Natural killer cell (primary cell): ENCODE results near the gene MOB3C. TPM values are rescaled to one million over a fixed set of nuclear protein-coding genes. Genes with fewer than 3 reads are reported as not detected.

Experiments used
- ATAC-seq, 3 donors: fragments of 150-1000 bp in 2 of 3; fragments of 200-7000 bp in 1 of 3; cut with Tn5 transposase; 1 replicate in 1 of 3; 2 replicates in 2 of 3; pipeline ENCODE4 v1.10.0; 2021; ENCODE audit warnings: mild to moderate bottlenecking in 2 of 3, moderate library complexity in 2 of 3
- DNase-seq, 2 donors: peaks; one replicate each; pipeline versions ENCODE4 v3.0.0 to v3.0.0-alpha.2; 2013 to 2021; ENCODE audit warnings: mixed read lengths in 1 of 2
- H3K27ac ChIP-seq: one replicate; pipeline ENCODE4 v1.5.1; 2013; ENCODE audit warnings: mild to moderate bottlenecking, low read length
- H3K27me3 ChIP-seq: one replicate; pipeline ENCODE4 v1.6.1; 2013; ENCODE audit warnings: low read length; ENCODE audit not compliant: control insufficient read depth, insufficient read depth
- H3K36me3 ChIP-seq: one replicate; pipeline ENCODE4 v1.6.1; 2013; ENCODE audit warnings: low read length; ENCODE audit not compliant: control insufficient read depth, insufficient read depth
- H3K4me1 ChIP-seq: one replicate; pipeline ENCODE4 v1.6.1; 2013; ENCODE audit warnings: low read length; ENCODE audit not compliant: control insufficient read depth, insufficient read depth
- H3K4me3 ChIP-seq: one replicate; pipeline ENCODE4 v1.5.1; 2013; ENCODE audit warnings: low read length
- H3K9me3 ChIP-seq: one replicate; pipeline ENCODE4 v1.6.1; 2013; ENCODE audit warnings: low read length; ENCODE audit not compliant: control insufficient read depth, insufficient read depth
- H3K27ac Mint-ChIP-seq, 2 donors: one replicate each; pipeline ENCODE4 v1.8.0; 2022; ENCODE audit warnings: mild to moderate bottlenecking in 2 of 2, mixed read lengths in 2 of 2, moderate library complexity in 1 of 2
- H3K27me3 Mint-ChIP-seq, 2 donors: one replicate each; pipeline ENCODE4 v1.8.0; 2022; ENCODE audit warnings: low read depth in 2 of 2, mixed read lengths in 2 of 2
- H3K36me3 Mint-ChIP-seq: one replicate; pipeline ENCODE4 v1.8.0; 2022; ENCODE audit warnings: mixed read lengths
- H3K4me1 Mint-ChIP-seq, 2 donors: one replicate each; pipeline ENCODE4 v1.8.0; 2022; ENCODE audit warnings: mixed read lengths in 2 of 2
- H3K4me3 Mint-ChIP-seq: one replicate; pipeline ENCODE4 v1.8.0; 2022; ENCODE audit warnings: mild to moderate bottlenecking, moderate library complexity, mixed read lengths
- H3K9me3 Mint-ChIP-seq, 2 donors: one replicate each; pipeline ENCODE4 v1.8.0; 2022; ENCODE audit warnings: mixed read lengths in 2 of 2
- CTCF ChIP-seq: fragments of 200-600 bp; IDR thresholded peaks from one replicate; pipeline ENCODE4 v1.8.0; 2022; ENCODE audit warnings: antibody characterized with exemption
- WGBS: methylation state at CpG from one replicate; pipeline ENCODE4 v1.1.7; 2013; ENCODE audit warnings: missing lambda C conversion rate; ENCODE audit not compliant: insufficient coverage; 5-methylcytosine and 5-hydroxymethylcytosine counted together
- intact Hi-C: fragments of 100-400 bp; cut with micrococcal nuclease; formaldehyde crosslinking; loops from one replicate; pipeline ENCODE4 v1.14.2; 2022
- total RNA-seq, 4 donors: library from RNA; stranded (reverse); fragments of 120-200 nt in 1 of 4; gene quantifications; one replicate each; pipeline versions ENCODE4 v1.2.3 to v1.2.4, GENCODE V29; 2013 to 2022

MOB3C gene
- total RNA-seq, 3 donors from 2014 or later (not counting 1 experiment from before 2014, with no cell fraction given) = 16.7 to 25.1 (median 19.2) TPM

DNA sequence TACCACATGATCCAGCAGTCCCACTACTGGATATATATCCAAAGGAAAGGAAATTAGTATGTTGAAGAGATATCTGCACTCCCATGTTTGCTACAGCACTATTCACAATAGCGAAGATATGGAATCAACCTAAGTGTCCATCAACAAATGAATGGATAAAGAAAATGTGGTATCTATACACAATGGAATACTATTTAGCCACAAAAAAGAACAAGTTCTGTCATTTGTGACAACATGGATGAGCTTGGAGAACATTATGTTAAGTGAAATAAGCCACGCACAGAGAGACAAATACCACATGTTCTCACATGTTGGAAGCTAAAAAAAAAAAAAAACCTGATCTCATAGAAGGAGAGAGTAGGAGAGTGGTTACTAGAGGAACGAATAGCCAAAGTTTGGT, 33.9 kb upstream of the MOB3C start:
- Mint-ChIP-seq H3K4me1 (no peaks in the 10 kb centered on the region), H3K4me3 (no peak overlapping the region), H3K9me3 (peaks cover 3 to 5% of the 10 kb centered on the region in 2 donors), H3K27ac (no peak overlapping the region), H3K27me3 (no peaks in the 10 kb centered on the region), H3K36me3 (peaks cover 29% of the 10 kb centered on the region)
- WGBS = no CpG with 5 or more reads among the region's 3 CpGs
- Histone ChIP-seq H3K27me3 (no peaks in the 10 kb centered on the region), H3K4me1 (no peaks in the 10 kb centered on the region), H3K4me3 (no peak overlapping the region), H3K27ac (no peak overlapping the region), H3K9me3 (no peaks in the 10 kb centered on the region), H3K36me3 (peaks cover 15% of the 10 kb centered on the region)
- no peak for DNase-seq
- no peak for TF ChIP-seq CTCF
- intact Hi-C loops = no loop called here
- no peak for ATAC-seq

DNA sequence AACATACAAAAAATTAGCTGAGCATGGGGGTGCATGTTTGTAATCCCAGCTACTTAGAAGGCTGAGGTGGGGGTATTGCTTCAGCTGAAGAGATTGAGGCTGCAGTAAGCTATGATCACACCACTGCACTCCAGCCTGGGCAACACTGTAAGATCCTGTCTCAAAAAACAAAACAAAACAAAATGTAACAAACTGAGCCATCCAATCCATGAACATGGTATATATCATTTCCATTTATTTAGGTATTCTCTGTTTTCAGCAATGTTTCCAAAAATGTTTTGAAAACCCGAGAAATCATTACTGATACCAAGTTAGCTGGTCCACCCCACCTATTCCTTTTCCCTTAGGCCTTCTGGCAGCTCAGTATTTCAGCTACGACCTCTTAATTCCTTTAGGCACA, 33.2 kb upstream of the MOB3C start:
- Mint-ChIP-seq H3K4me1 (no peaks in the 10 kb centered on the region), H3K36me3 (peaks cover 26% of the 10 kb centered on the region), H3K9me3 (peaks cover 2 to 4% of the 10 kb centered on the region in 2 donors), H3K27me3 (no peaks in the 10 kb centered on the region), H3K4me3 (no peak overlapping the region), H3K27ac (no peak overlapping the region)
- no peak overlapping the region for H3K4me3 ChIP-seq
- H3K9me3 ChIP-seq = no peaks in the 10 kb centered on the region
- TF ChIP-seq CTCF = no peak
- 96% methylated on average over 2 of the region's 2 CpGs for whole genome bisulfite sequencing
- intact Hi-C loops = no loop called here
- H3K36me3 ChIP-seq = peaks cover 15% of the 10 kb centered on the region
- no peaks in the 10 kb centered on the region for H3K4me1 ChIP-seq
- no peaks in the 10 kb centered on the region for H3K27me3 ChIP-seq
- ATAC-seq = no peak
- no peak overlapping the region for H3K27ac ChIP-seq
- DNase-seq = no peak

GRCh38 chr1:46647611-46648010, 31.0 kb upstream of the MOB3C start:
- Histone ChIP-seq H3K4me1 (no peaks in the 10 kb centered on the region), H3K4me3 (no peak overlapping the region), H3K27me3 (no peaks in the 10 kb centered on the region), H3K27ac (no peak overlapping the region), H3K9me3 (no peaks in the 10 kb centered on the region), H3K36me3 (peaks cover 15% of the 10 kb centered on the region)
- no peak for TF ChIP-seq CTCF
- H3K27ac Mint-ChIP-seq = no peak overlapping the region
- no peak overlapping the region for H3K4me3 Mint-ChIP-seq
- DNase-seq = no peak
- 91% methylated on average over 3 of the region's 3 CpGs for WGBS
- H3K4me1 Mint-ChIP-seq = no peaks in the 10 kb centered on the region
- H3K27me3 Mint-ChIP-seq = no peaks in the 10 kb centered on the region
- peaks cover 22% of the 10 kb centered on the region for H3K36me3 Mint-ChIP-seq
- no peak for ATAC-seq
- intact Hi-C loops = no loop called here
- H3K9me3 Mint-ChIP-seq = peaks cover 0 to 2% of the 10 kb centered on the region in 2 donors

GRCh38 chr1:46646844-46647243, 30.2 kb upstream of the MOB3C start:
- ATAC-seq (no peak), DNase-seq (no peak)
- H3K4me1 Mint-ChIP-seq = no peaks in the 10 kb centered on the region
- intact Hi-C loops = no loop called here
- Histone ChIP-seq H3K36me3 (peaks cover 15% of the 10 kb centered on the region), H3K27ac (no peak overlapping the region), H3K4me3 (no peak overlapping the region), H3K9me3 (no peaks in the 10 kb centered on the region), H3K27me3 (no peaks in the 10 kb centered on the region), H3K4me1 (no peaks in the 10 kb centered on the region)
- H3K9me3 Mint-ChIP-seq = peaks cover 0 to 2% of the 10 kb centered on the region in 2 donors
- peaks cover 22% of the 10 kb centered on the region for H3K36me3 Mint-ChIP-seq
- TF ChIP-seq CTCF = no peak
- H3K27me3 Mint-ChIP-seq = no peaks in the 10 kb centered on the region
- H3K4me3 Mint-ChIP-seq = no peak overlapping the region
- 100% methylated on average over 2 of the region's 2 CpGs for WGBS
- no peak overlapping the region for H3K27ac Mint-ChIP-seq
